Right atrium auricular region (tissue), 2 donors: ENCODE measurements around the gene KANK2. TPM values are rescaled to one million over a fixed set of nuclear protein-coding genes. Genes with fewer than 3 reads are reported as not detected.

ENCODE experiments used
- DNase-seq: peaks from one replicate; pipeline ENCODE4 v3.0.0-alpha.2; 2019; ENCODE audit warnings: low spot score
- H3K27ac ChIP-seq, 2 donors: fragments of 200-600 bp; sonication (generic); 1 replicate in 1 of 2; 2 replicates in 1 of 2; pipeline ENCODE4 v1.5.1; 2016 to 2019
- H3K27me3 ChIP-seq, 2 donors: fragments of 200-600 bp; sonication (generic); one replicate each; pipeline versions ENCODE4 v1.5.1 to v1.6.0; 2017 to 2019
- H3K36me3 ChIP-seq: fragments of 200-600 bp; sonication (generic); one replicate; pipeline ENCODE4 v1.5.1; 2016
- H3K4me1 ChIP-seq, 2 donors: fragments of 200-600 bp; sonication (generic); one replicate each; pipeline versions ENCODE4 v1.5.1 to v1.6.0; 2017 to 2019
- H3K4me3 ChIP-seq, 2 donors: fragments of 200-600 bp; sonication (generic); 1 replicate in 1 of 2; 2 replicates in 1 of 2; pipeline ENCODE4 v1.5.1; 2017 to 2019; ENCODE audit warnings: mild to moderate bottlenecking in 1 of 2, moderate library complexity in 1 of 2
- H3K9me3 ChIP-seq, 2 donors: fragments of 200-600 bp; sonication (generic); one replicate each; pipeline ENCODE4 v1.5.1; 2019
- CTCF ChIP-seq, 2 donors: fragments of 200-600 bp; sonication (generic); IDR thresholded peaks; one replicate each; pipeline ENCODE4 v1.5.1; 2019; ENCODE audit warnings: antibody characterized with exemption in 2 of 2
- total RNA-seq, 2 donors: library from RNA; depleted of rRNA; stranded (reverse); fragments of >200 nt; gene quantifications; one replicate each; pipeline ENCODE4 v1.1.0, GENCODE V29; 2016

KANK2 gene
- total RNA-seq, 2 donors from 2014 or later, result 445 to 622 TPM

- Histone ChIP-seq H3K9me3 (no peaks in the 10 kb centered on the region), H3K27ac (no peak overlapping the region), H3K4me1 (no peaks in the 10 kb centered on the region), H3K4me3 (no peak overlapping the region), H3K36me3 (peaks cover 64% of the 10 kb centered on the region), H3K27me3 (no peaks in the 10 kb centered on the region)
- DNase-seq, result no peak
- no peak for TF ChIP-seq CTCF (IDR thresholded peaks at IDR 0.05)
These were observed 82.3 kb downstream of the KANK2 start for GRCh38 chr19:11115042-11115441.

Other genes starting within 250 kb of the KANK2 start
- gene SMARCA4, start 236.5 kb downstream of the KANK2 start, total RNA-seq, result 10 to 100 TPM; 29.9 to 41.7 TPM
- gene LDLR, start 108.1 kb downstream of the KANK2 start, total RNA-seq, result 10 to 100 TPM; 13.8 to 15.9 TPM
- gene SPC24, start 41.8 kb downstream of the KANK2 start, total RNA-seq, result 1 to 10 TPM; 1.2 to 5.7 TPM
- 1 to 10 TPM in 1 of 2 donors, not detected in 1; 1.3 TPM for gene ANGPTL8, start 42.1 kb upstream of the KANK2 start, total RNA-seq
- gene DOCK6, start 65.0 kb upstream of the KANK2 start, total RNA-seq, result 10 to 100 TPM; 12.7 to 49.4 TPM
- not detected for gene TSPAN16, start 98.6 kb upstream of the KANK2 start, total RNA-seq
- gene RAB3D, start 142.1 kb upstream of the KANK2 start, total RNA-seq, result 10 to 100 TPM in 1 of 2 donors, 1 to 10 TPM in 1; 6.5 to 11.1 TPM
- gene TMEM205, start 148.7 kb upstream of the KANK2 start, total RNA-seq, result 100 to 1,000 TPM; 301 to 343 TPM
- 10 to 100 TPM; 12.1 to 18.8 TPM for gene CCDC159, start 149.0 kb upstream of the KANK2 start, total RNA-seq
- 10 to 100 TPM; 26.2 to 30.5 TPM for gene PLPPR2, start 157.9 kb upstream of the KANK2 start, total RNA-seq
- gene SWSAP1, start 177.1 kb upstream of the KANK2 start, total RNA-seq, result 1 to 10 TPM in 1 of 2 donors, under 1 TPM in 1; 0.44 to 1.5 TPM
- 1 to 10 TPM; 5.9 to 10.0 TPM for gene EPOR, start 186.8 kb upstream of the KANK2 start, total RNA-seq
- gene RGL3, start 221.8 kb upstream of the KANK2 start, total RNA-seq, result 1 to 10 TPM; 7.4 to 8.4 TPM
- under 1 TPM; 0.22 to 0.59 TPM for gene ODAD3, start 237.6 kb upstream of the KANK2 start, total RNA-seq
- 10 to 100 TPM; 78.0 to 82.8 TPM for gene PRKCSH, start 238.1 kb upstream of the KANK2 start, total RNA-seq